Gastrocnemius medialis (tissue), 4 donors: ENCODE results near the gene GPALPP1. TPM values are rescaled to one million over a fixed set of nuclear protein-coding genes. Genes with fewer than 3 reads are reported as not detected.
"Not testable (repeated sequence)": the region's sequence is repeated elsewhere in the genome, so short reads cannot be mapped to it uniquely, and the experiment has no call there.

Experiments
- ATAC-seq, 2 donors: fragments of 150-250 bp; one replicate each; pipeline ENCODE4 v1.9.1; 2016
- DNase-seq, 2 donors: peaks; one replicate each; pipeline ENCODE4 v3.0.0-alpha.2; 2019
- H3K27ac ChIP-seq, 4 donors: fragments of 200-600 bp; sonication (generic); 1 replicate in 1 of 4; 2 replicates in 3 of 4; pipeline ENCODE4 v1.5.1; 2016 to 2018; ENCODE audit warnings: mild to moderate bottlenecking in 2 of 4, moderate library complexity in 1 of 4
- H3K27me3 ChIP-seq, 3 donors: fragments of 200-600 bp; sonication (generic) in 2 of 3; 1 replicate in 1 of 3; 2 replicates in 2 of 3; pipeline versions ENCODE4 v1.5.1 to v1.6.0; 2016 to 2019; ENCODE audit warnings: mild to moderate bottlenecking in 1 of 3, moderate library complexity in 1 of 3
- H3K36me3 ChIP-seq, 2 donors: fragments of 200-600 bp; sonication (generic) in 1 of 2; one replicate each; pipeline ENCODE4 v1.5.1; 2017 to 2018
- H3K4me1 ChIP-seq, 2 donors: fragments of 200-600 bp; sonication (generic) in 1 of 2; one replicate each; pipeline ENCODE4 v1.5.1; 2016 to 2017; ENCODE audit warnings: mild to moderate bottlenecking in 2 of 2
- H3K4me3 ChIP-seq, 4 donors: fragments of 200-600 bp; sonication (generic) in 3 of 4; 1 replicate in 1 of 4; 2 replicates in 3 of 4; pipeline ENCODE4 v1.5.1; 2016 to 2019; ENCODE audit warnings: mild to moderate bottlenecking in 2 of 4
- H3K9me3 ChIP-seq, 3 donors: fragments of 200-600 bp; sonication (generic) in 2 of 3; 1 replicate in 1 of 3; 2 replicates in 2 of 3; pipeline ENCODE4 v1.5.1; 2016 to 2019
- CTCF ChIP-seq, 5 experiments: fragments of 450-650 bp in 3 of 5; fragments of 200-600 bp in 2 of 5; sonication (generic) in 2 of 5; IDR thresholded peaks in 4 of 5; conservative IDR thresholded peaks in 1 of 5; 1 replicate in 4 of 5; 2 replicates in 1 of 5; pipeline ENCODE4 v1.5.1; 2016 to 2019; ENCODE audit warnings: antibody characterized with exemption in 5 of 5, mild to moderate bottlenecking in 3 of 5, moderate library complexity in 3 of 5
- POLR2A ChIP-seq, 2 donors: fragments of 450-650 bp; IDR thresholded peaks; one replicate each; pipeline ENCODE4 v1.6.1; 2017; ENCODE audit warnings: antibody characterized with exemption in 2 of 2, mild to moderate bottlenecking in 2 of 2, moderate library complexity in 2 of 2
- in situ Hi-C, 4 donors: fragments of 200-750 bp; cut with MboI; loops; one replicate each; pipeline versions ENCODE4 v1.15.0 to v1.8.0; 2017; ENCODE audit warnings: low sequenced_read_pairs in 4 of 4
- intact Hi-C: fragments of 100-400 bp; cut with DNase I; formaldehyde crosslinking; loops from one replicate; pipeline ENCODE4 v1.15.1; 2023; ENCODE audit warnings: low total_unique reads
- total RNA-seq, 4 donors: library from RNA; depleted of rRNA; stranded (reverse); fragments of >200 nt; gene quantifications; one replicate each; pipeline versions ENCODE4 v1.1.0 to v1.2.3, GENCODE V29; 2016

The GPALPP1 gene
- total RNA-seq, 4 donors from 2014 or later: 6.4 to 16.2 (median 9.6) TPM

- ATAC-seq: no peak
- DNase-seq: no peak
- H3K9me3 ChIP-seq: no peaks in the 10 kb centered on the region
- in situ Hi-C loops (no loop called here), intact Hi-C loops (no loop called here)
- no peaks in the 10 kb centered on the region for H3K27me3 ChIP-seq
- H3K4me1 ChIP-seq: no peaks in the 10 kb centered on the region
- H3K4me3 ChIP-seq: no peak overlapping the region
- peaks cover 5 to 63% of the 10 kb centered on the region in 2 donors for H3K36me3 ChIP-seq
- H3K27ac ChIP-seq: no peak overlapping the region
- TF ChIP-seq CTCF (IDR thresholded peaks at IDR 0.05 in 4 of 5, conservative IDR thresholded peaks at IDR 0.05 in 1 of 5): no peak
- TF ChIP-seq POLR2A (IDR thresholded peaks at IDR 0.05): no peak
Measured at GRCh38 chr13:45011198-45011597, 21.9 kb downstream of the GPALPP1 start.

DNA sequence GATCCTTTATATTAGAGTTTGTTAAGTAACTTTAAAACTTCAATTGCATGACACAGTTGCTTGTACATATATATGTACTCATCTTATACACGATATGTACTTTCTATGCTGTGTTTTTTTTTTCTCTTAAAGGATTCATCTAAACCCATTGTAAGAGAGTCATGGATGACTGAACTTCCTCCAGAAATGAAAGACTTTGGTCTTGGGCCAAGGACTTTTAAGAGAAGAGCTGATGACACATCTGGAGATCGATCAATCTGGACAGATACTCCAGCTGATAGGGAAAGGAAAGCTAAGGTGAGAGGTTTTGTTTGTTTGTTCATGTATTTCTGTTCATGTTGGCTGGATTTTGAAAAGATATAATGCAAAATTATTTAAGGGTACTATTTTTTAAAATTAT lies 26.0 kb downstream of the GPALPP1 start:
- Histone ChIP-seq H3K36me3 (peaks cover 5 to 63% of the 10 kb centered on the region in 2 donors), H3K9me3 (no peaks in the 10 kb centered on the region), H3K4me3 (no peak overlapping the region), H3K4me1 (no peaks in the 10 kb centered on the region), H3K27me3 (no peaks in the 10 kb centered on the region), H3K27ac (no peak overlapping the region)
- TF ChIP-seq POLR2A (IDR thresholded peaks at IDR 0.05): no peak
- TF ChIP-seq CTCF (IDR thresholded peaks at IDR 0.05 in 4 of 5, conservative IDR thresholded peaks at IDR 0.05 in 1 of 5): no peak
- DNase-seq (no peak), ATAC-seq (no peak)
- intact Hi-C loops: no loop called here
- in situ Hi-C loops: no loop called here

DNA sequence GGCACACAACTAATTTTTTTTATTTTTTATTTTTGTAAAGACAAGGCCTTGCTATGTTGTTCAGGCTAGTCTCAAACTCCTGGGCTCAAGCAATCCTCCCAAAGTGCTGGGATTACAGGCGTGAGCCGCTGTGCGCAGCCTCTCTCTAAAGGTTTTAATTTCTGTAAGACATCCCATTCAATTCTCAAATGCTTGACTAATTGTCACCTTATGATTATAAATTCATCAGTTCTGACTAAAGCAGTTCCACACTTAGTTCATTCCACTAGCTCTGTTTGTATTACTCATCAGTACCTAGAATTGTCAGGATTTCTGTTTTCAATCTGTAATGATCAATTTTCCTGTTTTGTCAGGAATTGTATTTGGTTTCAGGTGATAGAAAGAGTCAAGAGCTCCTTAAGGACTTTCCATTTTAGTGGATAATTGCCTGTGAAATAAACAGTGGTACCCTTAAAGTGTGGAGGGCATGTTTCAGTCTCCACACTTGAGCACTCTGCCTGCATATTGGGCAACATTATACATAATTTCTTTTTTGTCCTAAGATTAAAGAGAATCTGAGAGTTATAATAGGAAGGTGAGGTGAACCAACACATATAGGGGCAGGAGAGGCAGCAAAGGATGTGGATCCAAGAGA lies 27.6 kb downstream of the GPALPP1 start:
- Histone ChIP-seq H3K27ac (no peak overlapping the region), H3K9me3 (no peaks in the 10 kb centered on the region), H3K4me3 (no peak overlapping the region), H3K27me3 (no peaks in the 10 kb centered on the region), H3K36me3 (peaks cover 5 to 63% of the 10 kb centered on the region in 2 donors), H3K4me1 (no peaks in the 10 kb centered on the region)
- intact Hi-C loops (no loop called here), in situ Hi-C loops (no loop called here)
- ATAC-seq (no peak), DNase-seq (no peak)
- TF ChIP-seq POLR2A (IDR thresholded peaks at IDR 0.05): no peak
- no peak for TF ChIP-seq CTCF (IDR thresholded peaks at IDR 0.05 in 4 of 5, conservative IDR thresholded peaks at IDR 0.05 in 1 of 5)

DNA sequence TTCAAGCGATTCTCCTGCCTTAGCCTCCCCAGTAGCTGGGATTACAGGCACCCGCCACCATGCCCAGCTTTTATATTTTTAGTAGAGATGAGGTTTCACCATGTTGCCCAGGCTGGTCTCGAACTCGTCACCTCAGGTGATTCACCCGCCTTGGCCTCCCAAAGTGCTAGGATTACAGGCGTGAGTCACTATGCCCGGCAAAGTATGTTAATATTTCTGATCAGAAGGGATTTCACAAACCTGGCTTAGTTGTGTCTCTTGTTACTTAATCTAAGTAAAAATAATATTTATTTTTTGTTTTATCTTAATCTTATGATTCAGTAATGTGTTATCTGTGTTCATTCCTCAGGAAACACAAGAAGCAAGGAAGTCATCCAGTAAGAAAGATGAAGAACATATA lies 30.6 kb downstream of the GPALPP1 start:
- H3K27ac ChIP-seq, H3K9me3 ChIP-seq, H3K27me3 ChIP-seq, ATAC-seq, in situ Hi-C loops, H3K4me1 ChIP-seq, H3K4me3 ChIP-seq, intact Hi-C loops, DNase-seq: not testable (repeated sequence)
- peaks cover 5 to 68% of the 10 kb centered on the region in 2 donors for H3K36me3 ChIP-seq

DNA sequence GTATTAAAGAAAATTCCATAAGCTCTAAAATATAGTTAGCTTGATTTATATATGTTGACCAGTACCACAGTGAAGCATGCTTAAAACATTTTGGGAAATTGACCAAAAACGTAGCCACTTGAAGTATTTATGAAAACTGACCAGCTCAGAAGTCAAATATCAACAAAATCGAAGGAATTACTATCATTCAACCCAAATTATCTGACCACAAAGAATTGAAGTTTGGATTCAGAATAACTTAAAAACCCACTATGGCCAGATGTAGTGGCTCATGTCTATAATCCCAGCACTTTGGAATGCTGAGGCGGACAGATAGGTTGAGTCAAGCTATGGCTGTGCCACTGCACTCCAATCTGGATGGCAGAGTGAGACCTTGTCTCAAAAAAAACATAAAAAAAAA lies 31.9 kb downstream of the GPALPP1 start:
- Histone ChIP-seq H3K36me3 (peaks cover 0 to 59% of the 10 kb centered on the region in 2 donors), H3K27ac (no peak overlapping the region), H3K9me3 (no peaks in the 10 kb centered on the region), H3K4me3 (no peak overlapping the region), H3K27me3 (no peaks in the 10 kb centered on the region), H3K4me1 (no peaks in the 10 kb centered on the region)
- DNase-seq: no peak
- in situ Hi-C loops: no loop called here
- TF ChIP-seq POLR2A (IDR thresholded peaks at IDR 0.05): no peak
- TF ChIP-seq CTCF (IDR thresholded peaks at IDR 0.05 in 4 of 5, conservative IDR thresholded peaks at IDR 0.05 in 1 of 5): no peak
- no peak for ATAC-seq
- intact Hi-C loops: no loop called here
